SK-N-MC (cell line): Measurements from ENCODE around the gene DNAL4.

ENCODE experiments used
- EZH2 ChIP-seq: fragments of 200-600 bp; sonication (generic); IDR thresholded peaks from one replicate; pipeline ENCODE4 v1.6.1; 2017; ENCODE audit warnings: antibody characterized with exemption
- POLR2AphosphoS5 ChIP-seq: IDR thresholded peaks from 2 replicates; pipeline ENCODE4 v1.6.1; 2012; ENCODE audit warnings: mild to moderate bottlenecking, low read depth, low read length, borderline replicate concordance

DNA sequence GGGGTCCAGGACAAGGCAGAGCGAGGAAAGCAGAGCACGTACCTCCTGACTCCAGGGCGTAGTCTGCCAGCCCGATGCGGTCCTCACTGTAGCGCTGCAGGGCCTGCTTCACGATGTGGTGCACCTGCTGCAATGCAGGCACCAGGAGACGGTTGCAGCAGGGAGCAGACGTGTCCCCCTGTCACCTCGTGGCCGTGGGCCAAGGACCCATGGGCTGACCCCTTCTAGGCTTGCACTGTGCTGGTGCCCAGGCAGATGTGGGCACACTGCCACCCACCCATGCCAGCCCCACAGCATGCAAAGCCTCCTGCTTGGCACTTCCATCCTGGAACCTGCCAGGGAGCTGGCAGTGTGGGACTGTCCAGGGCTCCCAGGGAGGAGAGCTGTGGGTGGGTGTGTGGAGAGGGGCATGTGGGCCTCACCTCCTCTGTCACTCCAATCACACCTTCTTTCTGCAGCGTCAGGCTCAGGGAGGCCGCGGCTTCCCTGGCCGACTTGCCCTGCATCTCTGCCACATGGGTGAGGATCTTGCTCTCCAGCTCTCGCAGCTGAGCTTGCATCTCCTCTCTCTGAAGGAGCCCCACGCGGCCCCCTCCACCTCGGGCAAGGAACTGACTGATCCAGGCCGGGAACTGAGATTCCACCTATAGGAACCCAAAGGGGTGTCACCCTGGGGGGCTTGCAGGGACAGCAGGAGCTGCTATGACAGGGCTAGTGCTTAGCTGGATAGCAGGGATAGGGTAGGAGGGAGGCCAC lies 54.5 kb downstream of the DNAL4 start:
- TF ChIP-seq EZH2: no peak
- TF ChIP-seq POLR2AphosphoS5: no peak
